ENCODE measurements around the gene MYO3B.

DNA sequence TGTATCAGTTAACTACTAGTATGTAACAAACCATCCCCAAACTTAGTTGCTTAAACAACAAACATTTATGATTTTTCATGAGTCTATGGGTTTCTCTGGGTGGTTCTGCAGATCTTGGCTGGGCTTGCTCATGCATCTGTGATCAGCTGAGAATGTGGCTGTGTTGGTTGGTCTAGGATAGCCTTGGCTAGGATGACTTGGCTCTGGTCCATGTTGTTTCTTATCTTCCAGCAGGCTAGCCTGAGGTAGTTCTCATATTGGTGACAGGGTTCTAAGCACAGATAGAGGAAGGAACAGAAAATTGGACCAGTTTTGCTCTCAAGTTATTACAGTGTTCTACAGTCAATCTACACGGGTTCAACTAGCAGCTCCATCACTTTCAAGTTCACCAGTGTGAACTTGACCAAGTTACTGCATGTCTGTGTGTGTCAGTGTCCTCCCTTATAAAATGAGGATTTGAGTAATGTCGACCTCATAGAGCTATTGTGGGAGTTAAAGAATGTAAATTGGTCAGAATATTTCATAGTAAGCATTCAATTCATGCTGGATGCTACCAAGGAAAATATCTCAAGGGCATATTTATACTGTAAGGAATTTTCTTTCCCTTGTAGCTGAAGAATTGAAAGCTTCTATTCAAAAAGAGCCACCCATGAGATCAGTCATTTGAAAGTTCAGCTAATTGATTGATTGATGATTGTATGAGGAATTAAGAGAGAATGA lies 65.3 kb downstream of the MYO3B start:
- TF ChIP-seq, protein P1, sequence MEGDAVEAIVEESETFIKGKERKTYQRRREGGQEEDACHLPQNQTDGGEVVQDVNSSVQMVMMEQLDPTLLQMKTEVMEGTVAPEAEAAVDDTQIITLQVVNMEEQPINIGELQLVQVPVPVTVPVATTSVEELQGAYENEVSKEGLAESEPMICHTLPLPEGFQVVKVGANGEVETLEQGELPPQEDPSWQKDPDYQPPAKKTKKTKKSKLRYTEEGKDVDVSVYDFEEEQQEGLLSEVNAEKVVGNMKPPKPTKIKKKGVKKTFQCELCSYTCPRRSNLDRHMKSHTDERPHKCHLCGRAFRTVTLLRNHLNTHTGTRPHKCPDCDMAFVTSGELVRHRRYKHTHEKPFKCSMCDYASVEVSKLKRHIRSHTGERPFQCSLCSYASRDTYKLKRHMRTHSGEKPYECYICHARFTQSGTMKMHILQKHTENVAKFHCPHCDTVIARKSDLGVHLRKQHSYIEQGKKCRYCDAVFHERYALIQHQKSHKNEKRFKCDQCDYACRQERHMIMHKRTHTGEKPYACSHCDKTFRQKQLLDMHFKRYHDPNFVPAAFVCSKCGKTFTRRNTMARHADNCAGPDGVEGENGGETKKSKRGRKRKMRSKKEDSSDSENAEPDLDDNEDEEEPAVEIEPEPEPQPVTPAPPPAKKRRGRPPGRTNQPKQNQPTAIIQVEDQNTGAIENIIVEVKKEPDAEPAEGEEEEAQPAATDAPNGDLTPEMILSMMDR (IDR thresholded peaks at IDR 0.05): no peak
- no peak for TF ChIP-seq POLR2A (IDR thresholded peaks at IDR 0.05)

All from body of pancreas (tissue), 4 donors.